GM19043 (cell line): ENCODE data around the gene PPP2R3C.
"Not testable (repeated sequence)": the region's sequence is repeated elsewhere in the genome, so short reads cannot be mapped to it uniquely, and the experiment has no call there.

Experiments used
- ATAC-seq: cut with Tn5 transposase; IDR thresholded peaks from one replicate; pipeline ENCODE4 v1.9.1; 2021; ENCODE audit warnings: low read depth; ENCODE audit not compliant: unreplicated experiment

The PPP2R3C gene

GRCh38 chr14:35121887-35122695, at the start of gene PPP2R3C, which contains the start of gene PRORP:
TSS of gene PPP2R3C (minus strand) at chr14:35121990. CDS start at chr14:35121959, 31 bp downstream.
TSS of gene PRORP (plus strand) at chr14:35122552. CDS start at chr14:35123246, 694 bp downstream.
- peak; percentile 83 for ATAC-seq

DNA sequence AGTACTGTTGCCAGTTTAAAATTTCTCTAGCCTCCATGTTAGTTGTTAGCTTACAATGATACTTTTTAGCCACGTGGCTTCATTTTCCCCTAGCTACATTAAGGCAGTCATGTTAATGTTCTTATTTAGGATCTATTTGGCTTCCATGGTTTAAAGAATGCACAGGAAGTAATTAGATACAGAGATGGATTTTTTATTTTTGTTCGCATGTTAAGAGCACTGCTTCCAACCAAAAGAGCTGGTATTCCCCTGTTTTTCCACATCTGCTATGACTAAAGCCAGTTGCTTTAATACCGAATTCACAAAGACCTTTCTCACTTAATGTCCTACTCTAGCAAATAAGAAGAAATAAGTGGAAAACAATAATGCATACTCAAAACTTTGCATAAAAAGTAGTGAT, 45.7 kb upstream of the PPP2R3C start:
- no peak for ATAC-seq

GRCh38 chr14:35164849-35165248, 43.1 kb upstream of the PPP2R3C start:
- ATAC-seq = no peak

DNA sequence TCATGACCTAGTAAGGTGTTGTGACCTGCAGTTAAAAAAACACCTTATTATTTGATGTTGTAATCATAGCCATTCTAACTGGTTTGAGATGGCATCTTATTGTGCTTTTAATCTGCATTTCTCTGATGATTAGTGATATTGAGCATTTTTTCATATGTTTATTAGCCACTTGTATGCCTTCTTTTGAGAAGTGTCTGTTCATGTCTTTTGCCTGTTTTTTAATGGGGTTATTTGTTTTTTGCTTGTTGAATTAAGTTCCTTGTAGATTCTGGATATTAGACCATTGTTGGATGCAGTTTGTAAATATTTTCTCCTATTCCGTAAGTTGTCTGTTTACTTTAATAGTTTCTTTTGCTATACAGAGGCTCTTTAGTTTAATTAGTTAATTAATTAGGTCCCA, 41.6 kb upstream of the PPP2R3C start:
- ATAC-seq = no peak

- no peak for ATAC-seq
Measured at GRCh38 chr14:35161231-35161630, 39.4 kb upstream of the PPP2R3C start.

DNA sequence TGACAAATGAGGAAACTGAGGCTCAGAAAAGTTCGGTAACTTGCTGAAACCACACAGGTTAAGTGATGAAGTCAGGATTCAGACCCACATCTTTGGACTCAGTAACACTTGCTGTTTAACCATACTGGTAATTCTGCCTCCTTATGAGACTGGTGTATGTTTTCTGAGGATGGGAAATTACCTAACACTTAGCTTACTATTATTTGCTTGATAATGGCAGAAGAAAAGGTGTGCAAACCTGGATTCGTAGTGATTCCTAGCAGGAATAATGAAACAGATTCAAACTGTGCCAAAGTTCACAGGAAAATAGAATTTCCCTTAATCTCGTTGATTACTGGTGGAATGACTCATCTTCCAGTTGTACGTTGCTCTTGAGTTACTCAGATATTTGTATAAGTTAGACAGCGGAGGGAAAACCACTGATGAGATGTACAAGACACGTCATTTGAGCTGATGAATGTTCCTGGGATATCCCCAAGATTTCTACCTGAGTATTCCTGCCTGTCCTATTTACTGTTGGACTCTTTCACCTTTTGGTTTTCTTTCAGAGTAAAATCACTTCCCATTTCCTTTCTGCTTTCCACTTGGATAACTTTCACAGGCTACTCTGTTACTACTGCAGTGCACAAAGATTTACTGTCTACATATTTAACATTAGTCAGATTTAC, 38.1 kb upstream of the PPP2R3C start:
- no peak for ATAC-seq

- no peak for ATAC-seq
Measured at GRCh38 chr14:35158951-35159653, 37.3 kb upstream of the PPP2R3C start.

- ATAC-seq = no peak
Measured at GRCh38 chr14:35158491-35158890, 36.7 kb upstream of the PPP2R3C start.

GRCh38 chr14:35155962-35156361, 34.2 kb upstream of the PPP2R3C start:
- ATAC-seq = no peak

GRCh38 chr14:35154016-35154415, 32.2 kb upstream of the PPP2R3C start:
- ATAC-seq = no peak

- ATAC-seq = not testable (repeated sequence)
Measured at GRCh38 chr14:35152531-35152930, 30.7 kb upstream of the PPP2R3C start.

DNA sequence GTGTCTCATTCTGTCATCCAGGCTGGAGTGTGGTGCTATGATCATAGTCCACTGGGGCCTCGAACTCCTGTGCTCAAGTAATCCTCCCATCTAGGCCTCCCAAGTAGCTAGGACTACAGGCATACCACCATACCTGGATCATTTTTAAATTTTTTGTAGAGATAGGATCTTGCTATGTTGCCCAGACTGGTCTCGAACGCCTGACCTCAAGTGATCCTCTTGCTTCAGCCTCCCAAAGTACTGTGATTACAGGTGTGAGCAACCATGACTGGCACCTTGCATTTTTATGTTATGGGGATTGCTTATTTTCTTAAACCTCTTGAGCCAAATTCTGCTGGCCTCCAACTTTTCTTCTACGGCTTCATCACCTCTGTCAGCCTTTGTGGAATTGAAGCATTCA, 27.4 kb upstream of the PPP2R3C start:
- no peak for ATAC-seq

DNA sequence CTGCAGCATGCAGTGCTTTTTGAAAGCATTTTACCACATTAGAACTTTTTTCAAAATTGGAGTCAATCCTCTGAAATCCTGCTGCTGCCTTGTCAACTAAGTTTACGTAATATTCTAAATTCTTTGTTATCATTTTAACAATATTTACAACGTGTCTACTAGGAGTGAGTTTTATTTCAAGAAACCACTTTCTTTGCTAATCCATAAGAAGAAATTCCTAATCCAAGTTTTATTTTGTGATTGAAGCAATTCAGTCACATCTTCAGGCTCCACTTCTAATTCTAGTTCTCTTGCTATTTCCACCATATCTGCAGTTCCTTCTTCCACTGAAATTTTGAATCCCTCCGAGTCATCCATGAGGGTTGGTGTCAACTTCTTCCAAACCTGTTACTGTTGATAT, 25.9 kb upstream of the PPP2R3C start:
- no peak for ATAC-seq

- no peak for ATAC-seq
Measured at GRCh38 chr14:35147186-35147585, 25.4 kb upstream of the PPP2R3C start.

DNA sequence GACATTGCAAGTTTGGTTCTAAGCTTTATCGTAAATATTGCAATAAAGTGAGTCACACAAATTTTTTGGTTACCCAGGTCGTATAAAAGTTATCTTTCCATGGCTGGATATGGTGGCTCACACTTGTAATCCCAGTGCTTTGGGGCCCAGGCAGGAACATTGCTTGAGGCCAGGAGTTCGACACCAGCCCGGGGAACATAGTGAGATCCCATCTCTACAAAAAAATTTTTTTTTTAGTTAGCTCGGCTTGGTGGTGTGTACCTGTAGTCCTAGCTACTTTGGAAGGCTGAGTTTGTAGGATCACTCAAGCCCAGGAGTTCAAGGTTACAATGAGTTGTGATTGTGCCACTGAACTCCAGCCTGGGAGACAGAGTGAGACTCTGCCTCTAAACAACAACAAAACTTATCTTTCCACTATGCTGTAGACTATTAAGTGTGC, 24.9 kb upstream of the PPP2R3C start:
- ATAC-seq = no peak

GRCh38 chr14:35144029-35144428, 22.2 kb upstream of the PPP2R3C start:
- ATAC-seq = no peak

DNA sequence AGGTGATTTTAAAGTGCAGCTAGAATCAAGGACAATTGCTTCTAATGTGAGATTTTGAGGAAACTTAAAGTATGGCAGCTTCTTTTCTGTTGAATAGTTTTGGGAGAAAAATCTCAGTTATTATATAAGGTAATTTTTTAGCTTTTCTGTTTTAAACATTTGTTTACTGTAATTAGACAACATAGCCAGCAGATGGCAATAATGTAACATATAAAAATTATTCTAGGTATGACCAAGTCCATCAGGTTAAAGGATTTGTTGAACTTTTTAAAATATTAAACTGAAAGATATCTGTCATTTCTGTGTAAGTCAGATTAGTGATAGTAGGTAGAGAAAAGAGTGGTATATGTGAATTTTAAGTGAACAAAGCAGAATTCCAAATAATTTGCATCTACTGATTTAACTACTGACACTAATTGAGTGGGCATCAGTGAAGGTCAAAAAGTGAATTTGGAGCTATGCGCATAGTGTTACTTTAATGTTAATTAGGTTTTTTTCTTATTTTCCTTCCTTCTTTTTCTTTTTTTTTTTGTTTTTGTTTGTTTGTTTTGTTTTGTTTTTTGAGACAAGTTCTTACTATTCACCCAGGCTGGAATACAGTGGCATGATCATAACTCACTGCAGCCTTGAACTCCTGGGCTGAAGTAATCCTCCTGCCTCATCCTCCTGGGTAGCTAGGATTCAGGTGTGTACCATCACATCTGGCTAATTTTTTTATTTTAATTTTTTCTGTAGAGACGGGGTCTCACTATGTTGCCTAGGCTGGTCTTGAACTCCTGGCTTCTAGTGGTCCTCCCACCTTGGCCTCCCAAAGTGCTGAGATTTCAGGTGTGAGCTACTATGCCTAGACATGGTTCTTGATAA, 19.2 kb upstream of the PPP2R3C start:
- no peak for ATAC-seq

GRCh38 chr14:35138585-35138984, 16.8 kb upstream of the PPP2R3C start:
- no peak for ATAC-seq

DNA sequence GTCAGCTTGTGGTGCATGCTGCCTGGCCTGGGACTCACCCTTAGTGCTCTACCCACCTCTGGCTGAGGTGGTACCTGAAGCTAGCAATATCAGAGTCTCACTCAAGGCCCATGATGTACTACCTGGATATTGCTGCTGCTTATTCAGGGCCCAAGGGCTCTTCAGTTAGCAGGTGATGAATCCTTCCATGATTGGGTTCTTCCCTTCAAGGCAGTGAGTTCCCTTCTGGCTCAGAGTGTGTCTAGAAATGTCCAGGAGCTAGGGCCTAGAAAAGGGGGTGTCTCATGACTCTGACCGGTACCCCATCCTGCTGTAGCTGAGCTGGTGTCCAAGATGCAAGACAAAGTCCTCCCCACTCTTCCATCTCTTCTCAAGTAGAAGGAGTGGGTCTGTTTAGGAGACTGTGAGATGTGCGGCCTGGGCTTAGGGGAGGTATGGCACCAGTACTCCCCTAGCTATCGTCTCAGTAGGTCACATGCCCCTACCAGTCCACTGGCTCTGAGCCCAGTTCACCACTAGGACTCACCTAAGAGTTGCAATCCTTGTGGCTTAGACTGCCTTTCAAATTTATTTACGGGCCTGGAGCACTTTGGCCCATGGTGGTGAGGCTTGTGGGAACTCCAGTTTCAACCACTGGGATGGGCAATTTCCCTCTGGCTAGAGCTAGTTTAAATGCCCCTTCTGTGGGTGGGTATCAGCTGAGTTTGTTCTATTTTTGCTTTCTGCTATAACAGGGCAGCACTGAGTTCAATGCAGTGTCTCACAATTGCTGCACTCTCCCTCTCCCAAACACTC, 12.7 kb upstream of the PPP2R3C start:
- ATAC-seq = no peak
